Measurements from ENCODE around the gene ATP6V0C. TPM values are rescaled to one million over a fixed set of nuclear protein-coding genes. Genes with fewer than 3 reads are reported as not detected.

The ATP6V0C gene
- total and polyA plus RNA-seq, 7 donors: 116 to 241 (median 177) TPM

DNA sequence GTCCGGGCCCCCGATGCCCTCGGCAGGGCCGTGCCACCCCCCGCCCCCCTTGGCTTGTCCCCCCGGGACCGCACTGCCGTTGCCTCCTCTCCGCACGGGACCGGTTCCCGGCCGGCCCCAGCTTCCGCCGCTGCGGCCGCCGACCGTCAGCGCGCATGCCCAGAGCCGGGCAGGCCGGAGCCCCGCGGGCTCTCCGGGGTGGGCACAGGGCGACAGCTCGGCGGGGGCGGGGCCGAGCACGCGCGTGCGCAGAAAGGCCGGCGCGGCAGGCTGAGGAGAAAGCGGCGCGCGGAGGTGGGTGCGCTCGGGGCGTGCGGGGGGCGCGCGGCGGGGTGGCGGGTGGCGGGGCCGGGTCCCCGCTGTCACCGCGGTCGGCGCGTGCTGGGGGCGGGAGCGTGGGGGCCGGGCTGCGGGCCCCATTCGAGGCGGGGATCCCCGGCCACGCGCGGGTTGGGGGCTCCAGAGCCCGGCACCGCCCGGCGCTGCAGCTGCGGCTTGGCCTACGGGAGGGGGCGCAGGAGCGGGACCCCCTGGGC, 38.8 kb upstream of the ATP6V0C start, which contains the start of gene TBC1D24:
Gene TBC1D24 (plus strand): TSS at position 251 of the 536 bp plus-strand sequence. CDS start 21,022 bp downstream, outside the sequence.
- H3K9me3 ChIP-seq: no peaks in the 10 kb centered on the region
- H3K4me3 ChIP-seq: peak within 1 kb of the TSS; percentile 92
- TF ChIP-seq, protein P1, sequence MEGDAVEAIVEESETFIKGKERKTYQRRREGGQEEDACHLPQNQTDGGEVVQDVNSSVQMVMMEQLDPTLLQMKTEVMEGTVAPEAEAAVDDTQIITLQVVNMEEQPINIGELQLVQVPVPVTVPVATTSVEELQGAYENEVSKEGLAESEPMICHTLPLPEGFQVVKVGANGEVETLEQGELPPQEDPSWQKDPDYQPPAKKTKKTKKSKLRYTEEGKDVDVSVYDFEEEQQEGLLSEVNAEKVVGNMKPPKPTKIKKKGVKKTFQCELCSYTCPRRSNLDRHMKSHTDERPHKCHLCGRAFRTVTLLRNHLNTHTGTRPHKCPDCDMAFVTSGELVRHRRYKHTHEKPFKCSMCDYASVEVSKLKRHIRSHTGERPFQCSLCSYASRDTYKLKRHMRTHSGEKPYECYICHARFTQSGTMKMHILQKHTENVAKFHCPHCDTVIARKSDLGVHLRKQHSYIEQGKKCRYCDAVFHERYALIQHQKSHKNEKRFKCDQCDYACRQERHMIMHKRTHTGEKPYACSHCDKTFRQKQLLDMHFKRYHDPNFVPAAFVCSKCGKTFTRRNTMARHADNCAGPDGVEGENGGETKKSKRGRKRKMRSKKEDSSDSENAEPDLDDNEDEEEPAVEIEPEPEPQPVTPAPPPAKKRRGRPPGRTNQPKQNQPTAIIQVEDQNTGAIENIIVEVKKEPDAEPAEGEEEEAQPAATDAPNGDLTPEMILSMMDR (IDR thresholded peaks at IDR 0.05): no peak
- intact Hi-C loops (cut with DNase I): no loop called here
- peak within 1 kb of the TSS; percentile 95 for H3K27ac ChIP-seq
- no peaks in the 10 kb centered on the region for H3K36me3 ChIP-seq (ENCODE audit: insufficient read depth in 1 of 2, low read depth in 1 of 2)
- peaks cover 0 to 29% (median 0%) of the 10 kb centered on the region in 3 donors for H3K27me3 ChIP-seq (ENCODE audit: insufficient read depth in 3 of 3, low read length in 2 of 3)
- 0 to 1% (median 0%) methylated on average over 16 to 76 of the region's 77 CpGs for WGBS, 3 donors
- DNase-seq: peak; percentile 89 to 95
- peaks cover 21% of the 10 kb centered on the region for H3K4me1 ChIP-seq
- ATAC-seq: peak; percentile 89 to 94 (median 92)

GRCh38 chr16:2475413-2476344, 38.1 kb upstream of the ATP6V0C start:
- 13 to 20% (median 19%) methylated on average over 37 to 55 of the region's 55 CpGs for WGBS, 3 donors
- Histone ChIP-seq H3K4me1 (peaks cover 17% of the 10 kb centered on the region), H3K9me3 (no peaks in the 10 kb centered on the region), H3K27ac (peak overlapping the region; percentile 95), H3K4me3 (peak overlapping the region; percentile 92), H3K27me3 (ENCODE audit: insufficient read depth in 3 of 3, low read length in 2 of 3) (peaks cover 0 to 22% (median 0%) of the 10 kb centered on the region in 3 donors), H3K36me3 (ENCODE audit: insufficient read depth in 1 of 2, low read depth in 1 of 2) (no peaks in the 10 kb centered on the region)
- intact Hi-C loops (cut with DNase I): no loop called here
- ATAC-seq (no peak), DNase-seq (no peak)
- TF ChIP-seq, protein P1 (IDR thresholded peaks at IDR 0.05): no peak

GRCh38 chr16:2476345-2476720, 37.4 kb upstream of the ATP6V0C start:
- intact Hi-C loops (cut with DNase I): no loop called here
- peaks cover 0 to 15% (median 0%) of the 10 kb centered on the region in 3 donors for H3K27me3 ChIP-seq (ENCODE audit: insufficient read depth in 3 of 3, low read length in 2 of 3)
- H3K36me3 ChIP-seq (ENCODE audit: insufficient read depth in 1 of 2, low read depth in 1 of 2): no peaks in the 10 kb centered on the region
- ATAC-seq (no peak), DNase-seq (no peak)
- no peak overlapping the region for H3K27ac ChIP-seq
- peak overlapping the region; percentile 92 for H3K4me3 ChIP-seq
- H3K4me1 ChIP-seq: peaks cover 12% of the 10 kb centered on the region
- TF ChIP-seq, protein P1 (IDR thresholded peaks at IDR 0.05): no peak
- WGBS, 3 donors: 92 to 96% (median 93%) methylated on average over 9 of the region's 9 CpGs
- no peaks in the 10 kb centered on the region for H3K9me3 ChIP-seq

DNA sequence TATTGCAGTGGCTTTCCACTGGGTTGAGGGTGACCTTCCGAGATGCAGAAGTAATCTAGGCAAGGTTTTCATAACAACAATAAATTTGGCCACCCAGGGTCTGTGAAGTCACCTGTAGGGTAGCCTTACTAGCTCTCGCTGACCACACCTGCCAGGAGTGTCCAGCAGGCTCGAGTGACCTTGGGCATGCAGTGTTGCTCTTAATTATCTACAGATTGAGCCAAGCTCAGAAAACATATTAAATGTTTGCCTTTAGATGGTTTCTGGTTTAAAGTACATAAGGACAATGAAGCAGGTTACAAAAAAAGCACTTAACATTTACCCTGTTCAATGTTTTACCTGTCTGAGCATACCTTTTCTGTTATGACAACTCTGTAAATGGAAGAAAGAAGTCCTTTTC, 37.0 kb upstream of the ATP6V0C start:
- DNase-seq: no peak
- H3K9me3 ChIP-seq: no peaks in the 10 kb centered on the region
- no peak overlapping the region for H3K4me3 ChIP-seq
- no peaks in the 10 kb centered on the region for H3K36me3 ChIP-seq (ENCODE audit: insufficient read depth in 1 of 2, low read depth in 1 of 2)
- TF ChIP-seq, protein P1 (IDR thresholded peaks at IDR 0.05): no peak
- intact Hi-C loops (cut with DNase I): no loop called here
- peaks cover 0 to 11% (median 0%) of the 10 kb centered on the region in 3 donors for H3K27me3 ChIP-seq (ENCODE audit: insufficient read depth in 3 of 3, low read length in 2 of 3)
- WGBS, 3 donors: 89% methylated on average over 3 of the region's 3 CpGs
- H3K4me1 ChIP-seq: peaks cover 10% of the 10 kb centered on the region
- no peak overlapping the region for H3K27ac ChIP-seq
- no peak for ATAC-seq
